ENCODE results near the gene PLXNA2.

GRCh38 chr1:208071435-208072031 lies 172.7 kb downstream of the PLXNA2 start:
- TF ChIP-seq, protein P1, sequence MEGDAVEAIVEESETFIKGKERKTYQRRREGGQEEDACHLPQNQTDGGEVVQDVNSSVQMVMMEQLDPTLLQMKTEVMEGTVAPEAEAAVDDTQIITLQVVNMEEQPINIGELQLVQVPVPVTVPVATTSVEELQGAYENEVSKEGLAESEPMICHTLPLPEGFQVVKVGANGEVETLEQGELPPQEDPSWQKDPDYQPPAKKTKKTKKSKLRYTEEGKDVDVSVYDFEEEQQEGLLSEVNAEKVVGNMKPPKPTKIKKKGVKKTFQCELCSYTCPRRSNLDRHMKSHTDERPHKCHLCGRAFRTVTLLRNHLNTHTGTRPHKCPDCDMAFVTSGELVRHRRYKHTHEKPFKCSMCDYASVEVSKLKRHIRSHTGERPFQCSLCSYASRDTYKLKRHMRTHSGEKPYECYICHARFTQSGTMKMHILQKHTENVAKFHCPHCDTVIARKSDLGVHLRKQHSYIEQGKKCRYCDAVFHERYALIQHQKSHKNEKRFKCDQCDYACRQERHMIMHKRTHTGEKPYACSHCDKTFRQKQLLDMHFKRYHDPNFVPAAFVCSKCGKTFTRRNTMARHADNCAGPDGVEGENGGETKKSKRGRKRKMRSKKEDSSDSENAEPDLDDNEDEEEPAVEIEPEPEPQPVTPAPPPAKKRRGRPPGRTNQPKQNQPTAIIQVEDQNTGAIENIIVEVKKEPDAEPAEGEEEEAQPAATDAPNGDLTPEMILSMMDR (IDR thresholded peaks at IDR 0.05), result no peak
- no peak for TF ChIP-seq POLR2A (IDR thresholded peaks at IDR 0.05)
